Measurements from ENCODE around the gene OR8D1.

- no peak for TF ChIP-seq CTCF (IDR thresholded peaks at IDR 0.05 in 2 of 3, conservative IDR thresholded peaks at IDR 0.05 in 1 of 3; ENCODE audit: insufficient read depth in 2 of 3, low read depth in 1 of 3, low read length in 3 of 3)
- TF ChIP-seq GATA2 (CRISPR knock-in tag; IDR thresholded peaks at IDR 0.05), result no peak
- no peak for TF ChIP-seq CAMTA2 (CRISPR knock-in tag; conservative IDR thresholded peaks at IDR 0.05)
- TF ChIP-seq CREB3 (tag; conservative IDR thresholded peaks at IDR 0.05; ENCODE audit: low read depth), result no peak
- TF ChIP-seq RFX1 (IDR thresholded peaks at IDR 0.05), result peak; percentile 74
Observed at GRCh38 chr11:124296016-124296415, 17.7 kb downstream of the OR8D1 start.

Measured in K562 (cell line).